ENCODE data around the gene TMEM163.
"Not testable (repeated sequence)": the region's sequence is repeated elsewhere in the genome, so short reads cannot be mapped to it uniquely, and the experiment has no call there.

The TMEM163 gene

DNA sequence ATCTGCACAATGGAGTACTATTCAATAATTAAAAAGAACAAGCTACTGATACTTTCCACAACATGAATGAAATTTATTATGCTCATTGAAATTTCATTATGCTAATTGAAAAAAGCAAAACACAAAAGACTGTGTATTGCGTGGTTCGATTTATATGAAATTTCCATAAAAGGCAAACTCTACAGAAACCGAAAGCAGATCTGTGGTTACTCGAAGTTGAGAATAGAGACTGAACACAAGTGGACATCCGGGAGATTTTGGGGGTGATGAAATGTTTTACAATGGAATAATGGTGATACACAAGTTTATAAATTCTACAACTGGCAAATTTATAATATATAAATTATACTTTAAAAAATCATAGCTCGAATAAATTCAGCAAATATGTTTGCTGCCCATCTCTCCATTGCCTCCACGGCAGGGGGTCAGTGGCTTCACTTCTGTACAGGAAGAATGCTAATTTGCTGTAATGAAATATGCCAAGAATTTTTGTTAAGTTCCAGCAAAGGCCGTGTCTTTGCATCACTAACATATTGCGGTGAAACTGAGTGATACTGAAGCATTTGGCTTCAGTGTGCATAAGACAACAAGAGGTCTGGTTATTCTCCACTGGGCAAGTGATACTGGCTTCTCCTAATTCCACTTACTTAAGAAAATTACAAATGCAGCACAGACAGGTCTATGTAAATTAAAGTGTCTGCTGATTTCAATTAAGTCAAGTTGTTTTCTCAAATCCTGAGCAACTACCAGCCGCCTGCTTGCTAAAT lies 96.7 kb downstream of the TMEM163 start:
- no peak for DNase-seq (ENCODE audit: low read depth in 2 of 2)

DNA sequence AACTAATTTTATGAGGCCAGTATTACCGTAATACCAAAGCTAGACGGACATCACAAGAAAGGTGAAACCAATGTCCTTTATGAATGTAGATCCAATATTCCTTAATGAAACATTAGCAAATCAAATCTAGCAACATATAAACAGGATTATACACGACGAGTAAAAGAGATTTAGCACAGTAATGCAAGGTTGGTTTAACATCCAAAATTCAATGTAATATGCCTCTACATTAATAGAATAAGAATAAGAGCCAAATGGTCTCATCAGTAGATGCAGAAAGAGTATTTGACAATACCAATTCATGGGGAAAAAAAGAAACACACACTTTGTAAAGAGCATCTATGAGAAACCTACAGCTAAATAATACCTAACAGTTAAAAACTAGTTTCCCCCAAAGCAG lies 99.5 kb downstream of the TMEM163 start:
- DNase-seq (ENCODE audit: low read depth in 2 of 2) = no peak

DNA sequence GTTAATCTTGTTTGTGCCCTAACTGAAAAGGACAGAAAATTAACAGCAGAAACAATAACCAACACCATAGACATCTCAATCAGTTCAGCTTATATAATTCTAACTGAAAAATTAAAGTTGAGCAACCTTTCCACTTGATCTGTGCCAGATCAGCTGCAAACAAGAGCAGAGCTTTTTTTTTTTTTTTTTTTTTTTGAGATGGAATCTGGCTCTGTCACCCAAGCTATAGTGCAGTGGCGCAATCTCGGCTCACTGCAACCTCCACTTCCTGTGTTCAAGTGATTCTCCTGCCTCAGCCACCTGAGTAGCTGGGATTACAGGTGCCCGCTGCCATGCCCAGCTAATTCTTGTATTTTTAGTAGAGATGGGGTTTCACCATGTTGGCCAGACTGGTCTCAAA lies 103.3 kb downstream of the TMEM163 start:
- not testable (repeated sequence) for DNase-seq (ENCODE audit: low read depth in 2 of 2)

DNA sequence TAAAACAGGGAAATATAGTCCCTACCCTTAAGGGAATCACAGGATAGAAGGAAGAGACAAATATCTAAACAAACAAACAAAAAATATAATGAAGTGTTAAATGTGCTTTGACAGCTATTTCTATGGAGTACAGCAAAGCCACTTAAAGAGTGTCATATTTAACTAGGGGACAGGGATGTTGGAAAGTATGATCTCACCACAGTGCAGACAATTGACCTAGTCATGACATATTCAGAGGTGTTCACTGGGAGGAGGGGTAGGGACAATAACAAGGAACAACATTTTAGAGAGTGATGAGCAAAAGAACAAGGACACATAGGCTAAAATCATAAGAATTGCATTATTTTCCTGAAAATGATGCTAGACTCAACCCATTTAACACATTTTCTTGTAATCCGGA lies 107.5 kb downstream of the TMEM163 start:
- DNase-seq (ENCODE audit: low read depth in 2 of 2) = no peak

DNA sequence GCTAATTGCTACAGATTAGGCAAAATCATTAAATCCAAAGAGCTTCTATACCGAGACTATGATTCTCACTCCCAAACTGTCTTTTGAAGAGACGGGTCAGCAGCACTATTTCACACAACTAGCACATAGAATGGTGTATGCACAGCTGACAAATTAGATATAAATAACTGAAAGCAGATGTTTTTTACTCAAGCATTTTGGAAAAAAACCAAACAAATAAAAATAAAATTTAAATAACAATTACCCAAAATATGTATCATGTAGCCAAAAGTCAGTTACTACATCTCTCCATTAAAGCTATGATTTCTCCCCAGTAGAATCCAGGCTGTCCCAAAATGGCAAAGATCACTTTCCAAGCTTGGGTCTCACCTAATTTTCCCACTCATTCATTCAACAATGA lies 107.9 kb downstream of the TMEM163 start:
- DNase-seq (ENCODE audit: low read depth in 2 of 2) = no peak

DNA sequence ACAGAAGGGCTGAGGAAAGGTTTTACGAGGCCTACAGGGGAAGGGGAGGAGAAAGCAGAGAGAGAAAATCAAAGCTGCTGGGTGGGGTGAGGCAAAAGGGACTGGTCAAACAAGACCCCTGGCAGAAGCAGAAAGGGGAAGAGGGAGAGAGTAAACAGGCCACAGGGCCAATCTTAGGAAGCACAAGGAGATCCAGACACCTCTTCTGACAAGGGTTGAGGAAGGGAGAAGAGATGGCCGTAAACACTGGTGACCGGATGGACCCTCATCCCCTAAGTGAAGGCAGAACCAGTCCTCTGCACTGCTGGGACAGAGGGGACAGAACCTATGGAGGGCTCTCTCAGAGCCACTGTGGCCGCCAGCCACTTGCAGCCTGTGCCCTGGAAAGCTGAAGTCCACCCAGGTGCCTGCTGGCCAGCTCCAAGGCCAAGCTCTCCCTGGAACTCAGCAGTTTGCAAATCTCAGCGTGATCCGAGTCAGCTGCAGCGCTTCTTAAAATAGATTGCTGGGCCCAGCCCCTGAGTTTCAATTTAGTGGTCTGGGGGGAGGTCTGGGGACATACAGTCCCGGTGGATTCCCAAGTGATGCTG lies 108.8 kb downstream of the TMEM163 start:
- no peak for DNase-seq (ENCODE audit: low read depth in 2 of 2)

DNA sequence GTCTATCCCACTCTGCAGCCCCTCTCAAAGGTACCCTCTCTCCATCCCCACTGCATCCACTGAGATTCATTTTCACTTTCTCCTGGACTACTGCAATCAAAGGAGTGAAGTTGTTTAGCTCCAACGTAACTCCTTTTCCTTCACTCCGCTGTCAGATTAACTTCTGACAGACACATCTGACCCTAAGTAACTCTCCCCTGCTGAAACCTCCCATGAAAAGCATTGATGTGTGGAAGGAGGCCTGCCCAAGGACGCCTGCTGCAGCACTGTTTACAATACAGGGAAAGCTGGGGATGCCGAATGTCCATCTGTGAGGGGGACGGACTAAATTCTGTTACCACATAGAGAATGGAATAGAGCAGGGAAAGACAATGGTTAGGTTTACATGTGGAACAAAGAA lies 114.8 kb downstream of the TMEM163 start:
- DNase-seq (ENCODE audit: low read depth in 2 of 2) = no peak

DNA sequence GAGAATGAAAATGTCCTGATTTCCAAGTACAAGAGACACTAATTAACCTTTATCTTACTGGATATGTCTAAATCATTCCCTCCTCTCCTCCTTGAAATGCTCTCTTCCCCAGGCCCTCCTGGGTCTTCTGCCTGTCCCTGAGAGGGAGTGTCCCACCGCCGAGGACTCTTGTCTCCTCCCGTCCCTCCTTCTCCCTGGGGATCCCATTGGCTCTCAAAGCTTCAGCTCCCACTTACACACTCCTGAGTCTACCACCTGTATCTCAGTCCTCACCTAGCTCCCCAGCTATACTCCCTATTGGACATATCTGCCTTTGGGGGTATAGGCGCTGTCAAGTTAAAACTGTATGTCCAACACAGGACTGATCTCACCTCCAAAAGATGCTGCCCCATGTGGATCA lies 116.1 kb downstream of the TMEM163 start:
- DNase-seq (ENCODE audit: low read depth in 2 of 2) = no peak

DNA sequence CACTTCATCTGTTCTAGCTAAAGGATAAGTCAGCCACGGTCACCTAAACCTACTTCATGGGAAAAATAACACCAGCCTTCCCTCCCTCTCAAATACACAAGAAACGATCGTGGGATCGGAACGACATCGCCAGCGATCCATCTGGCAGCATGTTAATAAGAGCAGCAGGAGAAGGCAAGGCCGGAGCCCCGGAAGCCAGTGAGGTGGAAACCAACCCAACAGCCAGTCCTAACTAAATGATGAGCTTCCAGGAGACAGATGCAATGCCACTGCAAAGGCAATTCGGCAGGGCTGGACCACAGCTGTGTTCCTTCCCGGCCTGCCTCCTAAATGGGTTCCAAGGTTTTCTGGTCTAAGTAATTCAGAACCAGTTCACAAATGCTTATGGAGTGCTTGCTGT lies 117.5 kb downstream of the TMEM163 start:
- no peak for DNase-seq (ENCODE audit: low read depth in 2 of 2)

DNA sequence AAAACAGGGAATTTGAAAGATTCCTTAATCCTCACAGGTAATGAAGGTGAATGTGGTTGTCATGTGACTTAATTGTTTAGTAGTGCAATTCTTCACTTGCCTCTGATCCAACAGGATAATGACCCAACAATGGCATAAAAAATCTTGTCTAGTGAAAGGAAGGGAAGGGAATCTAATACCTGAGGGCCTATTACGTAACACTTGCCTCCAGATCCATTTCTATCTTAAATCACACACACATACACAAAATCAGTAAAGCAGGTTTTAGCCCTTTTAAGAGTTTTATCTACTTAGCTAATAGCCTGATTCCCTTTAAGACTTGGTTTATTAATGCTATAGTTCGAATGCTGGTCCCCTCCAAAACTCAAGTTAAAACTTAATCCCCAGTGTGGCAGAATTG lies 118.6 kb downstream of the TMEM163 start:
- DNase-seq (ENCODE audit: low read depth in 2 of 2) = no peak

DNA sequence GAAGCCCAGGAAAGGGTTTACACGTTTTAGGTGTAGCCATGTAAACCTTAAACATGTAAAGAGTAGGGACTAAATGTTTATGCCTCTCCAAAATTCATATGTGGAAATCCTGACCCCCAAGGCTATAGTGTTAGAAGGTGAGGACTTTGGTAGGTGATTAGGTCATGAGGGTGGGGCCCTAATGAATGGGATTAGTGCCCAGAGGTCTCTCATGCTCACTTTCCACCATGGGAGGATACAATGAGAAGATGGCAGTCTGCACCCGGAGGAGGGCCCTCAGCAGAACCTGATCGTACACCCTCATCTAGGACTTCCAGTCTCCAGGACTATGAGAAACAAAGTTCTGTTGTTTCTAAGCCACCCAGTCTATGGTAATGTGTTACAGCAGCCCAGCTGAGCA lies 119.6 kb downstream of the TMEM163 start:
- DNase-seq (ENCODE audit: low read depth in 2 of 2) = no peak

DNA sequence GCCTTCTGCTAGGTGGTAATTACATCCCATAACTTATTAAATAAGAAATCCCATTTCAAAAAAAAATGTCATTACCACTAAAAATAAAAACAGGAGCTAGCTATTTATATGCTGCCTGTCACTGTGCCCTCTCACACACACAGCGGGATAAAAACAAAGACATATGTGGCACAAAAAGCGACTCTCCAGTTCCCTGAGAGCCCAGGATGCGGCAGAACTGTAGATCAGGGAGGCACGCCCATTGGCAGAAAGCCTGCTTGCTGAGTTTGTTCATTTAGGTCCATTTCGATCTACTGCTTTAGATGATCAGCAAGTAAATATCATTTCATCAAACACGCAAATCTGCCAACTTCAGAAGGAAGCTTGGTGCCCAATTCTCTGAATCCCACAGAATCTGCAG lies 124.4 kb downstream of the TMEM163 start:
- no peak for DNase-seq (ENCODE audit: low read depth in 2 of 2)

DNA sequence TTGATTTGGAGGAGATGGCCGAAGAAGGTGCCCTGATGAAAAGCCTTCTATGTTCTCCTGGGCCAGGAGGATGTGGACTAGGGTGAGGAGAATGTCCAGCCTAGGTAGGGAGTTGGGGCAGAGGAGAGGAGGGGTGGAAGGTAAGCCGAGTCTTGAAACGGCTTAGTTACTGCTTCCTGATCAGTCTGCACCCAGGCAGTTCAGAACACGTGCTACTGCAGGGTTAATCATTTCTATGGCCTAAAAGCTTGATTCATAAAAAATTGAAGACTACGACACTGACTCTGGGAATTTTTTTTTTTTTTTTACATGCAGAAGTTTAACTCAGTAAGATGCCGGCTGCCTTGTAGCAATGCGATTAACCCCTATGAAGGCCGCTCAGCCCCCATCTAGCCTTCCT lies 125.3 kb downstream of the TMEM163 start:
- DNase-seq (ENCODE audit: low read depth in 2 of 2) = no peak

DNA sequence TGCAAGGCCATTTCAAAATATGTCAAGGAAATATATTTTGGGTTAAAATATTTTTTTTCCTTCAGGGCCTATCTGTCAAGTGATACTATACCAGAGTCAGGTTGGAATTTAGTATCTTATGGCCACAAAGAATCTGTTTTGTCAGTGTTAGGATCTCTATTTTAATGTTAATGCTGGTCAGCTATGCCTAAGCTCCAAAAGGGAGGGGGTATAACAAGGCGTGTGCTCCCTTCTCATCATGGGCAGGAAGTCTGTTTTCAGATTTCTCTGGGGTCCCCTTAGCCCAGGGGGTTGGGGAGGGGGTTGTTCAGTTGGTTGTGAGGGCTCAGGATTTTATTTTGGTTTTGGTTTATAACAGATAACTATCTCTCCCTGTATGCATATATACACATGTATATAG lies 126.4 kb downstream of the TMEM163 start:
- DNase-seq (ENCODE audit: low read depth in 2 of 2) = no peak

DNA sequence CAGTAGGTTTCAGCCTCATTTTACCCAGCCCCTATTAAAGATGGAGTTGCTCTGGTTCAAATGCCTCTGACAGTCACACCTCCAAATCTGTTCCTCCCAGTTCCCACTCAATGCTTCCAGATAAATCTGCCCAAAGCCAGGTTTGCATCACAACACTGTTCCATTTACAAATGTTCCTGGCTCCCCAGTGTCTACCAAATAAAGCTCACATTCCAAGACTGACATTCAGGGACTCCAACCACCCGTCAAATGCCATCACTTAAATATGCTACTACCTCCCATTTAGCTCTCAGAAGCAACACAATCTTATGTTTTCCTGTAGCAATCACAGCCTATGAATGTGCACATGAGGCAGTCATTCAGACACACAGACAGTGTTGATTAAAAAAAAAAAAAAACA lies 127.3 kb downstream of the TMEM163 start:
- no peak for DNase-seq (ENCODE audit: low read depth in 2 of 2)

DNA sequence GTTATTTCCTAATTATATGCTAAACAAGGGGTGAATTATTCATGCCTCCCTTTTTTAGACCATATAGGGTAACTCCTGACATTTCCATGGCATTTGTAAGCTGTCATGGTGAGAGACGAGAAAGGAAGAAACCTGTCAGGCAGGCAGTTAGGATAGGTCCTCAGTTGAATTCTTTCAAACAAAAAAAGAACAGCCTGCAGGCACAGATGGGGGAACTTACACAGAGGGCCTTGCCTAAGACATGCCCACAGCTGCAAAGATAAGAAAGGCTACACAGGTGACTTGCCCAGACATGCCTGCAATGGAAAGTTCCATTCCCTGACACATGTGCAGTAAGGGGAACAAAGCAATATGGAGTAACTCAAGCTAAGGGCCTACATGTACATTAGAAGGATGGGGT lies 128.1 kb downstream of the TMEM163 start:
- no peak for DNase-seq (ENCODE audit: low read depth in 2 of 2)

DNA sequence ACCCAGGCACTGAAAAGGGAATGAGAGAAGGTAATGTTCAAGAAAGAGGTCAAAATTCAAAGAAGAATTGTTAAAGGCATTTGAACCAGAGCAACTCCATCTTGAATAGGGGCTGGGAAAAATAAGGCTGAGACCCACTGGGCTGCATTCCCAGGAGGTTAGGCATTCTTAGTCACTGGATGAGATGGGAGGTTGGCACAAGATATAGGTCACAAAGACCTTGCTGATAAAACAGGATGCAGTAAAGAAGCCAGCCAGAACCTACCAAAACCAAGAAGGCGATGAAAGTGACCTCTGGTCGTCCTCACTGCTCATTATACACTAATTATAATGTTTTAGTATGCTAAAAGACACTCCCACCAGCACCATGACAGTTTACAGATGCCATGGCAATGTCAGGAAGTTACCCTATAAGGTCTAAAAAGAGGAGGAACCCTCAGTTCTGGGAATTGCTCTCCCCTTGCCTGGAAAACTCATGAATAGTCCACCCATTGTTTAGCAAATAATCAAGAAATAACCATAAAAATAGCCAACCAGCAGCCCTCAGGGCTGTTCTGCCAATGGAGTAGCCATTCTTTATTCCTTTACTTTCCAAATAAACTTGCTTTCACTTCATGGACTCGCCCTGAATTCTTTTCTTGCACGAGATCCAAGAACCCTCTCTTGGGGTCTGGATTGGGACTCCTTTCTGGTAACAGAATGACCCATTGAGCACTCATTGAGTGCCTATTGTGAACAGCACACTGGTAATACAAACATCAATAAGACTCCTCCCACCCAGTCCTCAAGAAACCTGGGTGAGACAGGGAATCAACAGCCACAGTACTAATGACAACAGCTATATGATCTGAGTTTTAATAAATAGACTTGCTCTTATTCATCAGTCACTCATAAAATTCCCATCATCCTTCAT lies 129.4 kb downstream of the TMEM163 start:
- DNase-seq (ENCODE audit: low read depth in 2 of 2) = not testable (repeated sequence)

DNA sequence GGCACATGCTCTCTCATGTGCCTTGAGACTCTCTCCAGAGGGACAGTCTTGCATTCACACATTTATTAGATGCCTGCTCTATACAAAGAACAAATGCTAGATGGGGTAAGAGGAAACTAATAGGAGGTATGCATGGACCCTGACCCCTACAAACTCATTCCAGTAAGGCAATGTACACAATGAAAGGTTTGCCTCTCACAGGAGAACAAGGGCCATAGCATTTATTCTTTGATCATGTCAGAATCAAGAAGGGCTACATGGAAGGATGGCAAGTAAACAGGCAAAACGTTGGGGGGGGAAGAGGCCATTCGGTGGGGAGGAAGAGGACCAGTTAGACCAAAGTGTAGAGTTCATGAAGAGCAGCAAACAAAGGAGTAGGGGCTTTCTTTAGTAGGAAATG lies 130.2 kb downstream of the TMEM163 start:
- DNase-seq (ENCODE audit: low read depth in 2 of 2) = no peak

DNA sequence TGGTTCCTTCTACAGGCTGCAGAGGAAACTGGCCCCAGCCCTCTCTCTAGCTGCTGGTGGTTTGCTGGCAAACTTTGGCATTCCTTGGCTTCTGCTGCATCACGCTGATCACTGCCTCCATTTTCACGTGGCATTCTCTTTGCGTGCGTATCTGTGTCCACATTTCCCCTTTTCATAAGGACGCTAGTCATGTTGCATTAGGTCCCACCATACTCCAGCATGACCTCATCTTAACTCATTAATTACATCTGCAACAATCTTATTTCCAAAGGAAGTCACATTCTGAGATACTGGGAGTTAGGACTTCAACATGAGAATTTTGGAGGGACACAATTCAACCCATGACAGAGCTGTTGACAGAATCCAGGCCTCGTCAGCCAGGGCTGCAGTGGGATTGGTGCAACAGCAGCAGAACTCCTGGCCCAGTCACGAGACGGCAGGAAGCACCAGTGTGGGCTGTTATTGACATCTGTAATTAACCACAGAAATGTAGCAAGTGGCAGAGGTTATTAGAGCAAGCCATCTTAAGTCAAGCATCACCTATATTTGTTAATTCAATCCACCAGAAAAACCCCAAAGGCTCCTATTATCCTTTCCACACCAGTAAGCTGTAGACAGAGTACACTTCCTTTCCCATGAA lies 132.4 kb downstream of the TMEM163 start:
- no peak for DNase-seq (ENCODE audit: low read depth in 2 of 2)

DNA sequence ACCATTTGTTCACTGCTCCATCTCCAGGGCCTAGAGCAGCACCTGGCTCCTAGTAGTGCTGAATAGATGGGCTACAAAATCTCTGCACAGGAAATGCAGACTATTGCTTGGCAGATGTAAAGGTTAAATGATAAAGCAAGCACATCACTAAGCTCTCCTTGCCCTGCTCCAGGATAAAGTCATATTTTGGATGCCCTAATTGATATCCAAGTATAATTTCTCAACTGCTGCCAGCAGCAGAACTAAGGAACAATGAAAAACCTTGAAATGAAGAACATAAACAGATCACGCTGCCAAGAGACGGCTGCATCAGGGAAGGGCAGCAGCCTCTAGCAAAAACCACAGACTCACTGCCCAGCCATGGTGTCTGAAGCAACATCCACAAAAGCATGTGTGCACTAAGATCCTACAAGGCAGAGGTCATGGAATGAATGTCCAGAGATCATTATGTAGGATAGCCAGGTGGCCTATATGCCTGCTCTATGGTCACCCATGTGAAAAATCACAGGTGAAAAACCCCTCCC lies 134.7 kb downstream of the TMEM163 start:
- DNase-seq (ENCODE audit: low read depth in 2 of 2) = no peak

DNA sequence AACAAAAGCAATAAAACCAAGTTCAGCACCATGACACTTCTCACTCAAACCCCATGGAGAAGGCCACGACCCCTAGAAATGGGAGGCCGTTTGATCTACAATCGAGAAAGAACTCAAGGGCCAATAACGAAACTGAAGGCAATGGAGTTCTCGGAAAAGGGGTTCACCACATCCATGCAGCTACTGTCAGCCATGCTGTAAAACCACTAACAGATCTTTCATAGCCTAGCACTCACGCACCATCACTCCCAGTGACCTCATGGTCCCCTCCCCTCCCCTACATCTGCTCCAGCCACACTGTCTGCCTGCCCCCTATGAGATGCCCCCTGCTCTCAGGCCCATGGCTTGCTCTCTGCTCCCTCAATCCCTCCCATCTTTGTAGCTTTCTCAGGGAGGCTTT lies 135.3 kb downstream of the TMEM163 start:
- DNase-seq (ENCODE audit: low read depth in 2 of 2) = no peak

DNA sequence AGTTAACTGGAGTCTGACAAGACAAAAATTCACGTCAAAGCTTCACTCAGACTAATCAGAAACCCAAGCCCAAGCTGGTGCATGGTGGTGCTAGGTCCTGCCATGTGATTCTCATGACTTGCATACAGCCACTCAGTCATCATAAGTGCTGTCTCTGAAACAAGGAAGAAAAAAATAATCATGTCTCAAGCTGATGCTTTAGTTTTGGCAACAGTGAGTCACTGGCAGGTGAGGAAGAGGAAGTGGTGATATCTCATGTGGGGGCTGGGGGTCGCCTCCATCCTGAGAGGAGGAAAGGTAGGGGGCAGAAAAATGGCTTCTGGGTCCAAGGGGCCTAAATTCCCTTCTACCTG lies 136.3 kb downstream of the TMEM163 start:
- DNase-seq (ENCODE audit: low read depth in 2 of 2) = no peak
